LNCAP (cell line): ENCODE data around the gene FHIT.

Experiments
- CTCF ChIP-seq: fragments of 450-650 bp; IDR thresholded peaks from 2 replicates; pipeline ENCODE4 v1.5.1; 2017; ENCODE audit warnings: mild to moderate bottlenecking

Gene FHIT

GRCh38 chr3:60263191-60263590 lies 988.1 kb downstream of the FHIT start:
- no peak for TF ChIP-seq CTCF

- TF ChIP-seq CTCF: no peak
Measured at GRCh38 chr3:60262546-60262945, 988.7 kb downstream of the FHIT start.

- no peak for TF ChIP-seq CTCF
Measured at GRCh38 chr3:60260546-60260945, 990.7 kb downstream of the FHIT start.

- no peak for TF ChIP-seq CTCF
Measured at GRCh38 chr3:60250810-60251209, 1000.4 kb downstream of the FHIT start.

- no peak for TF ChIP-seq CTCF
Measured at GRCh38 chr3:60250206-60250605, 1001.0 kb downstream of the FHIT start.

GRCh38 chr3:60246361-60246760 lies 1004.9 kb downstream of the FHIT start:
- TF ChIP-seq CTCF: no peak

- TF ChIP-seq CTCF: no peak
Measured at GRCh38 chr3:60243456-60243855, 1007.8 kb downstream of the FHIT start.

- TF ChIP-seq CTCF: no peak
Measured at GRCh38 chr3:60240492-60240891, 1010.8 kb downstream of the FHIT start.
